Psoas muscle (tissue), 8 donors: ENCODE results near the gene ZNF600. TPM values are rescaled to one million over a fixed set of nuclear protein-coding genes. Genes with fewer than 3 reads are reported as not detected.
A peak's percentile ranks its signal among the peaks of the same experiment; 100 is the strongest.
"Not testable (repeated sequence)": the region's sequence is repeated elsewhere in the genome, so short reads cannot be mapped to it uniquely, and the experiment has no call there.

Source experiments
- ATAC-seq, 4 donors: fragments of 200-7000 bp; cut with Tn5 transposase; one replicate each; pipeline ENCODE4 v1.9.1; 2020; ENCODE audit warnings: moderate library complexity in 3 of 4, mild to moderate bottlenecking in 2 of 4
- DNase-seq, 2 donors: peaks; one replicate each; pipeline ENCODE4 v3.0.0-alpha.2; 2020
- H3K27ac ChIP-seq: fragments of 200-600 bp; one replicate; pipeline ENCODE4 v1.8.0; 2022
- H3K27me3 ChIP-seq, 3 donors: fragments of 200-600 bp in 1 of 3; one replicate each; pipeline versions ENCODE4 v1.6.1 to v1.8.0; 2013 to 2022; ENCODE audit warnings: low read length in 2 of 3, mild to moderate bottlenecking in 2 of 3, moderate library complexity in 1 of 3; ENCODE audit not compliant: insufficient read depth in 3 of 3
- H3K36me3 ChIP-seq, 2 donors: fragments of 200-600 bp in 1 of 2; one replicate each; pipeline versions ENCODE4 v1.6.1 to v1.8.0; 2013 to 2022; ENCODE audit warnings: low read depth in 1 of 2, mild to moderate bottlenecking in 1 of 2, moderate library complexity in 1 of 2; ENCODE audit not compliant: insufficient read depth in 1 of 2
- H3K4me1 ChIP-seq: fragments of 200-600 bp; one replicate; pipeline ENCODE4 v1.8.0; 2022
- H3K4me3 ChIP-seq: fragments of 200-600 bp; one replicate; pipeline ENCODE4 v1.8.0; 2022; ENCODE audit warnings: mild to moderate bottlenecking
- H3K9me3 ChIP-seq: fragments of 200-600 bp; one replicate; pipeline ENCODE4 v1.8.0; 2022
- WGBS, 3 donors: extraction: QIAGEN DNeasy Blood & Tissue Kit; methylation state at CpG; one replicate each; pipeline versions ENCODE4 v1.1.6 to v1.1.7; 2013; 5-methylcytosine and 5-hydroxymethylcytosine counted together
- intact Hi-C, 2 donors: fragments of 100-400 bp; cut with DNase I; formaldehyde crosslinking; loops; one replicate each; pipeline versions ENCODE4 v1.11.0 to v1.14.2; 2022
- polyA plus RNA-seq, 3 donors: library from polyadenylated mRNA; stranded (reverse); fragments of 200-250 nt; gene quantifications; one replicate each; pipeline ENCODE4 v1.2.3, GENCODE V29; 2013
- total RNA-seq, 4 donors: library from RNA; stranded (reverse); fragmentation: NEBNext Ultra II Directional in 2 of 4; extraction: Animal tissue kit (Norgen Biotek cat#: 25700) in 2 of 4; gene quantifications; one replicate each; pipeline versions ENCODE4 v1.2.1 to v1.2.4, GENCODE V29; 2021 to 2023
- TF ChIP-seq, protein P1 (sequence below): fragments of 200-600 bp; IDR thresholded peaks from one replicate; pipeline ENCODE4 v1.8.0; 2022; ENCODE audit warnings: antibody characterized with exemption
- donor health status: healthy with polysubstance abuse.
- donor health status: DM: no; HTN: no; CAD: no; lungs with moderate emphysema.
- donor health status: Bipolar disorder and iron deficiency.
- donor health status: healthy.
- donor health status: DM: yes; HTN: yes; CAD: no.
- donor health status: DM: no; HTN: no; CAD: no.
- donor health status: DM: no; HTN: no; CAD: no.
- donor health status: DM: yes; HTN: yes; CAD: no.

Gene ZNF600
- total and polyA plus RNA-seq, 7 donors = 0.71 to 3.0 (median 1.7) TPM

DNA sequence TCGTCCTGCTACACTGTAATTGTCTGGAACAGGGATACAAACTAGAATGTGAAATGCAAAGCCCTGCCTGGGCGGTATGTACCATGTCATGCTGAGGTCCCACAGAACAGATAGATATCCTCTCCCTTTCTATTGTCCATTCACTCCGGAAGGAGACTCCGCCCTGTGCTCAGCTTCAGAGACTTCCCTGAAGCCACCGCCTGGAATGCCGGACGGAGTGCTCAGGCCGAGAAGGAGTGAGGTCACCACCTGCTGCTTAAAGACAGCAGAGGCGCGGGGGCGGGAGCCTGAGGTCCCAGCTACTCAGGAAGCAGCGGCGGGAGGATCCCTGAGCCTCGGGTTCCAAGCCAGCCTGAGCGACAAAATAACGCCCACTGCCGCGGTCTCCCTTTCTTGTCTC, 50.9 kb downstream of the ZNF600 start:
- Histone ChIP-seq H3K27ac (peak overlapping the region; percentile 91), H3K27me3 (peaks cover 0 to 3% (median 0%) of the 10 kb centered on the region in 3 donors), H3K9me3 (peaks cover 3% of the 10 kb centered on the region), H3K36me3 (no peaks in the 10 kb centered on the region), H3K4me3 (peak overlapping the region; percentile 84), H3K4me1 (peaks cover 7% of the 10 kb centered on the region)
- ATAC-seq (peak; percentile 54 to 64 (median 60)), DNase-seq (peak; percentile 77 to 78)
- WGBS, 3 donors = 46 to 52% (median 49%) methylated on average over 18 of the region's 18 CpGs
- intact Hi-C loops = loop anchor here in 1 of 2 donors (2.0 kb wide), 1 partner anchor 45 kb away; no protein-coding TSS in a partner anchor
- TF ChIP-seq, protein P1, sequence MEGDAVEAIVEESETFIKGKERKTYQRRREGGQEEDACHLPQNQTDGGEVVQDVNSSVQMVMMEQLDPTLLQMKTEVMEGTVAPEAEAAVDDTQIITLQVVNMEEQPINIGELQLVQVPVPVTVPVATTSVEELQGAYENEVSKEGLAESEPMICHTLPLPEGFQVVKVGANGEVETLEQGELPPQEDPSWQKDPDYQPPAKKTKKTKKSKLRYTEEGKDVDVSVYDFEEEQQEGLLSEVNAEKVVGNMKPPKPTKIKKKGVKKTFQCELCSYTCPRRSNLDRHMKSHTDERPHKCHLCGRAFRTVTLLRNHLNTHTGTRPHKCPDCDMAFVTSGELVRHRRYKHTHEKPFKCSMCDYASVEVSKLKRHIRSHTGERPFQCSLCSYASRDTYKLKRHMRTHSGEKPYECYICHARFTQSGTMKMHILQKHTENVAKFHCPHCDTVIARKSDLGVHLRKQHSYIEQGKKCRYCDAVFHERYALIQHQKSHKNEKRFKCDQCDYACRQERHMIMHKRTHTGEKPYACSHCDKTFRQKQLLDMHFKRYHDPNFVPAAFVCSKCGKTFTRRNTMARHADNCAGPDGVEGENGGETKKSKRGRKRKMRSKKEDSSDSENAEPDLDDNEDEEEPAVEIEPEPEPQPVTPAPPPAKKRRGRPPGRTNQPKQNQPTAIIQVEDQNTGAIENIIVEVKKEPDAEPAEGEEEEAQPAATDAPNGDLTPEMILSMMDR = no peak

DNA sequence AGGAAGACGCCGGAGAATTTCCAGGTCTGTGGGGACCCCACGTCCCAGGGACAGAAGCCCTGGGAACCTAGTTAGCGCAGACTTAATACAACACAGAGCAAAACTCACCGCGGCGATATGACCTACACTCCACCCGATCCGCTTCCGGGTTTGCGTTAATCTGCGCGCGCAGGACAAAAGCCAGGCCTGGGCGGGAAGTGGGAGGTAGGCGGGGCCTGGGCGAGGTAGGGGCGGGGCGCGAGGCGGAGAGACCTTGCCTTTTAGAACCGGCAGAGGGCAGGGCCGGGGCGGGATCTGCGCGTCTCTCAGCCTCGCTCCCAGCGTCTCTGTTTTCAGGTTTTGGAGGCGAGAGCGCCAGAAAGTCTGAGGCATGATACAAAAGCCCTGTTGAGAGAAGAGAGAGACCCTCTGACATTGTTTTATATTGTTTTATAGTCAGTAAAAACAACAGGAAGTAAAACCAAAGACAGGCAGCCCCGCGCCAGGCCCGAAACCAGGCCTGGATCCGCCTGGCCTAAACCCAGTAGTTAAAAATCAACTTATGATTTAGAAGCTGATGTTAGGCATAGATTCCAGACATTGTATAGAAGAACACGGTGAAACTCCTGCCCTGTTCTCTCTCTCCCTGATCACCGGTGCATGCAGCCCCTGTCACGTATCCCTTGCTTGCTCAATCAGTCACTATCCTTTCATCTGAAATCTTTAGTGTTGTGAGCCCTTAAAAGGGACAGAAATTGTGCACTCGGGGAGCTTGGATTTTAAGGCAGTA, 51.5 kb downstream of the ZNF600 start, which contains the start of gene ZNF611:
ZNF611 (minus strand) TSS at position 152 of the 769 bp plus-strand sequence. CDS start 19,150 bp downstream, outside the sequence.
- WGBS, 3 donors = 3 to 7% (median 4%) methylated on average over 37 to 38 of the region's 38 CpGs
- Histone ChIP-seq H3K4me3 (peak within 1 kb of the TSS; percentile 84), H3K9me3 (peaks cover 3% of the 10 kb centered on the region), H3K4me1 (peaks cover 7% of the 10 kb centered on the region), H3K27me3 (peaks cover 0 to 3% (median 0%) of the 10 kb centered on the region in 3 donors), H3K27ac (peak within 1 kb of the TSS; percentile 91), H3K36me3 (no peaks in the 10 kb centered on the region)
- intact Hi-C loops = loop anchor here in 1 of 2 donors (2.0 kb wide), 1 partner anchor 44 kb away; no protein-coding TSS in a partner anchor
- ATAC-seq = peak; percentile 99
- TF ChIP-seq, protein P1 = peak; percentile 10
- DNase-seq = peak; percentile 98 to 99

DNA sequence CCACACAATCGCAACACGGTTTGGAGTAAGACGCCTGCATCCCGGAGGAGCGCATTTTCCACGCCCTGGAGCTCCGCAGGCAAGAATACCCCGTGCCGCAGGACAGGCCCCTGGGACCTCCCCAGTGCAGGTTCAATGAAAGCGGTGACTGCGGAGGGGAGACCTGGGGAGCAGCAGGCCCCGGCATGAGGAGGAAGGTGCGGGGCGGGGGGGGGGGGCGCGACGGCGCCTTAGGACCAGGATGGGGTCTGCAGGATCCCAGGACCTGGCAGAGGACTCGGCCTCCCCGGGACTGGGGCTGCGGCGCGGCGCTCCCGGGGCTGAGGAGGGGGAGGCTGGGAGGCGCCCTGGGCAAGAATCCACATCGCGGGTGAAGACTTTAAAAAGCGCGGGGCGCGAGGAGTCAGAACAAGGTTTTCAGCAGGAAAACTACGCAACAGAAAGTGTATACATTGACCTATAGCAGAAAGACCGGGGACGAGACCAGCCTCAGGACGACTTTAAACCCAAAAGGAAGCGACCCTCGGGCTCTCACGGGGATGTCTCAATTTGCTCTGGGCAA, 52.2 kb downstream of the ZNF600 start:
- TF ChIP-seq, protein P1 = no peak
- peak overlapping the region; percentile 91 for H3K27ac ChIP-seq
- H3K36me3 ChIP-seq = no peaks in the 10 kb centered on the region
- H3K9me3 ChIP-seq = peaks cover 3% of the 10 kb centered on the region
- peaks cover 0 to 3% (median 0%) of the 10 kb centered on the region in 3 donors for H3K27me3 ChIP-seq
- intact Hi-C loops = loop anchor here in 1 of 2 donors (2.0 kb wide), 1 partner anchor 44 kb away; no protein-coding TSS in a partner anchor
- DNase-seq = peak in 1 of 2 donors; percentile 65
- H3K4me1 ChIP-seq = peaks cover 7% of the 10 kb centered on the region
- 0 to 2% (median 1%) methylated on average over 31 to 39 of the region's 39 CpGs for WGBS, 3 donors
- peak overlapping the region; percentile 84 for H3K4me3 ChIP-seq
- peak; percentile 16 to 56 (median 31) for ATAC-seq

DNA sequence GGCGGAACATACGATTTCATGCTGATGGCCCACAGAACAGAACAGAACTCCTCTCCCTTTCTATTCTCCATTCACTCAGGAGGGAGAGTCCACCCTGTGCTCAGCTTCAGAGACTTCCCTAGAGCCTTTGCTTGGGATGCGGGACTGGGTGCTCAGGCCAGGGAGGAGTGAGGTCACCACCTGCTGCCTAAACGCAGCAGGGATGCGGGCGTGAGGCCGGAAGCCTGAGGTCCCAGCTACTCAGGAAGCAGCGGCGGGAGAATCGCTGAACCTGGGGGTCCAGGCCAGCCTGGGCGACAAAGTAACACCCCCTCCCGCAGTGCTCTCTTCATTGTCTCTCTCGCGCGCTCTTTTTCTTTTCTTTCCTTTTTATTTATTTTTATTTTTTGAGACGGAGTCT, 60.5 kb downstream of the ZNF600 start:
- H3K9me3 ChIP-seq, H3K27ac ChIP-seq, H3K4me1 ChIP-seq, intact Hi-C loops, H3K4me3 ChIP-seq, DNase-seq, H3K27me3 ChIP-seq, ATAC-seq: not testable (repeated sequence)
- H3K36me3 ChIP-seq = peaks cover 0 to 55% of the 10 kb centered on the region in 2 donors
- WGBS, 3 donors = 94 to 95% (median 94%) methylated on average over 15 to 16 of the region's 16 CpGs

DNA sequence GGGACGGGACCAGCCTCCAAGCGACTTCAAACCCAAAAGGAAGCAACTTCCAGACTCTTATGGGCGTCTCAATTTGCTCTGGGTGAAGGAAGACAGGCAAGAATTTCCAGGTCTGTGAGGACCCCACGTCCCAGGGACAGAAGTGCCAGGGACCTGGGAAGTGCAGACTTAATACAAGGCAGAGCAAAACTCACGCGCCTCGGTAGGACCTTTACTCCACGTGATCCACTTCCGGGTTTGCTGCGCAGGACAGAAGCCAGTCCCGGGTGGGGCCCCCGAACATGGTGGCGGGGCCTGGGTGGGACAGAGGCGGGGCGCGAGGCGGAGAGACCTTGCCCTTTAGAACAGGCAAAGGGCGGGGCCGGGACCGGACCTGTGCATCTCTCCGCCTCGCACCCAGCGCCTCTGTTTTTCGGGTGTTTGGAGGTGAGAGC, 61.0 kb downstream of the ZNF600 start:
- ATAC-seq = no peak
- Histone ChIP-seq H3K4me1 (no peaks in the 10 kb centered on the region), H3K4me3 (no peak overlapping the region), H3K27me3 (no peaks in the 10 kb centered on the region), H3K9me3 (no peaks in the 10 kb centered on the region), H3K27ac (no peak overlapping the region), H3K36me3 (peaks cover 2 to 55% of the 10 kb centered on the region in 2 donors)
- TF ChIP-seq, protein P1 = no peak
- intact Hi-C loops = no loop called here
- 91 to 94% (median 93%) methylated on average over 23 to 24 of the region's 24 CpGs for WGBS, 3 donors
- DNase-seq = no peak
